GM21529 (cell line): Measurements from ENCODE around the gene TNRC6C.

ENCODE experiments used
- ATAC-seq: cut with Tn5 transposase; IDR thresholded peaks from one replicate; pipeline ENCODE4 v1.9.1; 2021; ENCODE audit not compliant: unreplicated experiment

The TNRC6C gene

GRCh38 chr17:78010759-78011158 is 52.3 kb downstream of the TNRC6C start:
- no peak for ATAC-seq

GRCh38 chr17:78012428-78012827 is 53.9 kb downstream of the TNRC6C start:
- ATAC-seq = no peak

GRCh38 chr17:78013683-78014467 is 55.4 kb downstream of the TNRC6C start:
- no peak for ATAC-seq

GRCh38 chr17:78014646-78015045 is 56.1 kb downstream of the TNRC6C start:
- no peak for ATAC-seq

- ATAC-seq = no peak
These were observed 58.3 kb downstream of the TNRC6C start for GRCh38 chr17:78016852-78017251.

- no peak for ATAC-seq
These were observed 61.0 kb downstream of the TNRC6C start for GRCh38 chr17:78019367-78019975.

GRCh38 chr17:78019976-78020716 is 61.6 kb downstream of the TNRC6C start:
- peak; percentile 49 for ATAC-seq

GRCh38 chr17:78020717-78021108 is 62.2 kb downstream of the TNRC6C start:
- ATAC-seq = no peak

GRCh38 chr17:78022425-78022824 is 63.9 kb downstream of the TNRC6C start:
- no peak for ATAC-seq

- no peak for ATAC-seq
These were observed 64.5 kb downstream of the TNRC6C start for GRCh38 chr17:78023042-78023441.

GRCh38 chr17:78026381-78026780 is 67.9 kb downstream of the TNRC6C start:
- ATAC-seq = no peak

GRCh38 chr17:78027121-78027520 is 68.6 kb downstream of the TNRC6C start:
- no peak for ATAC-seq

- no peak for ATAC-seq
These were observed 71.2 kb downstream of the TNRC6C start for GRCh38 chr17:78029697-78030096.

GRCh38 chr17:78031435-78031834 is 72.9 kb downstream of the TNRC6C start:
- ATAC-seq = no peak

GRCh38 chr17:78032166-78032565 is 73.7 kb downstream of the TNRC6C start:
- ATAC-seq = no peak

GRCh38 chr17:78034429-78035091 is 76.1 kb downstream of the TNRC6C start:
- ATAC-seq = no peak

- no peak for ATAC-seq
These were observed 78.8 kb downstream of the TNRC6C start for GRCh38 chr17:78037280-78037679.

GRCh38 chr17:78038748-78039288 is 80.3 kb downstream of the TNRC6C start:
- ATAC-seq = no peak

GRCh38 chr17:78039581-78039980 is 81.1 kb downstream of the TNRC6C start:
- no peak for ATAC-seq

- ATAC-seq = no peak
These were observed 82.2 kb downstream of the TNRC6C start for GRCh38 chr17:78040440-78041385.
